Neuronal stem cell (in vitro differentiated cells): ENCODE results near the gene OSBPL10.

Experiments
- DNase-seq: peaks from one replicate; pipeline ENCODE4 v3.0.0-alpha.2; 2013; ENCODE audit warnings: low spot score
- H2AFZ ChIP-seq: one replicate; pipeline ENCODE4 v1.6.1; 2013; ENCODE audit warnings: mild to moderate bottlenecking, low read length, inconsistent platforms
- H2AK5ac ChIP-seq: 2 replicates; pipeline ENCODE4 v1.6.1; 2013; ENCODE audit warnings: low read depth, mild to moderate bottlenecking, inconsistent platforms, low read length, moderate library complexity, mixed read lengths
- H2BK120ac ChIP-seq: 2 replicates; pipeline ENCODE4 v1.6.1; 2013; ENCODE audit warnings: low read depth, mild to moderate bottlenecking, inconsistent platforms, low read length, moderate library complexity, mixed read lengths
- H2BK12ac ChIP-seq: one replicate; pipeline ENCODE4 v1.6.1; 2013; ENCODE audit warnings: low read length, inconsistent platforms
- H2BK15ac ChIP-seq: 2 replicates; pipeline ENCODE4 v1.6.1; 2013; ENCODE audit warnings: mild to moderate bottlenecking, low read length, inconsistent platforms, mixed read lengths
- H2BK5ac ChIP-seq: one replicate; pipeline ENCODE4 v1.6.1; 2013; ENCODE audit warnings: inconsistent platforms, mild to moderate bottlenecking, low read length, moderate library complexity
- H3K14ac ChIP-seq: one replicate; pipeline ENCODE4 v1.6.1; 2013; ENCODE audit warnings: low read length, inconsistent platforms
- H3K18ac ChIP-seq: 2 replicates; pipeline ENCODE4 v1.6.1; 2013; ENCODE audit warnings: low read length, inconsistent platforms
- H3K23ac ChIP-seq: 2 replicates; pipeline ENCODE4 v1.6.1; 2013; ENCODE audit warnings: low read depth, mild to moderate bottlenecking, mixed read lengths, low read length, inconsistent platforms; ENCODE audit not compliant: poor library complexity
- H3K27ac ChIP-seq: replicated peaks from 3 replicates; pipeline ENCODE4 v1.5.1; 2013; ENCODE audit warnings: low read length, inconsistent platforms
- H3K27me3 ChIP-seq, 3 experiments: 2 replicates each; pipeline ENCODE4 v1.6.1; 2013; ENCODE audit warnings: low read length in 3 of 3, mild to moderate bottlenecking in 2 of 3, inconsistent platforms in 1 of 3, low read depth in 1 of 3, mixed read lengths in 1 of 3, moderate library complexity in 1 of 3; ENCODE audit not compliant: control insufficient read depth in 3 of 3, insufficient read depth in 3 of 3
- H3K36me3 ChIP-seq, 2 donors: replicated peaks in 1 of 2; 2 replicates each; pipeline ENCODE4 v1.6.1; 2013; ENCODE audit warnings: low read length in 2 of 2; ENCODE audit not compliant: control insufficient read depth in 2 of 2, insufficient read depth in 2 of 2
- H3K4ac ChIP-seq: 2 replicates; pipeline ENCODE4 v1.6.1; 2013; ENCODE audit warnings: inconsistent platforms, mild to moderate bottlenecking, low read length, moderate library complexity
- H3K4me1 ChIP-seq, 2 donors: 1 replicate in 1 of 2; 2 replicates in 1 of 2; pipeline ENCODE4 v1.6.1; 2013; ENCODE audit warnings: low read length in 2 of 2, low read depth in 1 of 2; ENCODE audit not compliant: control insufficient read depth in 2 of 2, insufficient read depth in 1 of 2
- H3K4me2 ChIP-seq: one replicate; pipeline ENCODE4 v1.6.1; 2013; ENCODE audit warnings: mild to moderate bottlenecking, low read length, inconsistent platforms; ENCODE audit not compliant: insufficient read depth, poor library complexity, severe bottlenecking
- H3K4me3 ChIP-seq, 2 donors: 2 replicates each; pipeline ENCODE4 v1.5.1; 2013; ENCODE audit warnings: low read length in 2 of 2, mild to moderate bottlenecking in 2 of 2, inconsistent platforms in 1 of 2, moderate library complexity in 1 of 2
- H3K79me1 ChIP-seq: one replicate; pipeline ENCODE4 v1.6.1; 2013; ENCODE audit warnings: low read depth, mild to moderate bottlenecking, inconsistent platforms, low read length, moderate library complexity
- H3K9ac ChIP-seq: one replicate; pipeline ENCODE4 v1.6.1; 2013; ENCODE audit warnings: mild to moderate bottlenecking, low read depth, low read length, inconsistent platforms; ENCODE audit not compliant: poor library complexity
- H3K9me3 ChIP-seq, 2 donors: replicated peaks in 1 of 2; 2 replicates each; pipeline versions ENCODE3 to v1.6.1; 2013; ENCODE audit warnings: low read length in 2 of 2, mild to moderate bottlenecking in 2 of 2, inconsistent platforms in 1 of 2, low read depth in 1 of 2, mixed read lengths in 1 of 2, moderate library complexity in 1 of 2; ENCODE audit not compliant: control insufficient read depth in 2 of 2, insufficient read depth in 1 of 2
- H4K8ac ChIP-seq: one replicate; pipeline ENCODE4 v1.6.1; 2013; ENCODE audit warnings: low read depth, mild to moderate bottlenecking, inconsistent platforms, low read length, moderate library complexity
- H4K91ac ChIP-seq: one replicate; pipeline ENCODE4 v1.6.1; 2013; ENCODE audit warnings: low read length, low read depth, mild to moderate bottlenecking, inconsistent platforms; ENCODE audit not compliant: poor library complexity
- WGBS, 2 donors: extraction: QIAGEN DNeasy Blood & Tissue Kit; methylation state at CpG; one replicate each; pipeline ENCODE4 v1.1.7; 2013; ENCODE audit warnings: missing lambda C conversion rate in 2 of 2, mixed read lengths in 1 of 2; ENCODE audit not compliant: insufficient read length in 2 of 2, insufficient replicate concordance in 1 of 2; ENCODE audit errors: extremely low coverage in 2 of 2; 5-methylcytosine and 5-hydroxymethylcytosine counted together

The OSBPL10 gene

GRCh38 chr3:31890742-31891469 lies 90.2 kb downstream of the OSBPL10 start:
- H4K91ac ChIP-seq, result no peak overlapping the region
- H3K4me2 ChIP-seq, result no peak overlapping the region
- H3K36me3 ChIP-seq, result no peaks in the 10 kb centered on the region
- no peak overlapping the region for H2BK12ac ChIP-seq
- H2AFZ ChIP-seq, result no peak overlapping the region
- WGBS, 2 donors, result no CpG with 5 or more reads among the region's 8 CpGs
- no peak overlapping the region for H3K18ac ChIP-seq
- H2AK5ac ChIP-seq, result no peak overlapping the region
- H3K27me3 ChIP-seq, result no peaks in the 10 kb centered on the region
- no peak overlapping the region for H3K27ac ChIP-seq
- no peak for DNase-seq
- no peak overlapping the region for H3K14ac ChIP-seq
- H3K9ac ChIP-seq, result no peak overlapping the region
- H4K8ac ChIP-seq, result no peak overlapping the region
- no peak overlapping the region for H2BK15ac ChIP-seq
- H3K9me3 ChIP-seq, result no peaks in the 10 kb centered on the region
- H3K4ac ChIP-seq, result no peak overlapping the region
- H2BK120ac ChIP-seq, result no peak overlapping the region
- H3K79me1 ChIP-seq, result no peaks in the 10 kb centered on the region
- H3K4me3 ChIP-seq, result no peak overlapping the region
- H3K23ac ChIP-seq, result no peak overlapping the region
- no peak overlapping the region for H2BK5ac ChIP-seq
- no peaks in the 10 kb centered on the region for H3K4me1 ChIP-seq

- Histone ChIP-seq H3K4me3 (no peak overlapping the region), H3K4me2 (no peak overlapping the region), H4K91ac (no peak overlapping the region), H3K4me1 (peaks cover 0 to 2% of the 10 kb centered on the region in 2 donors), H4K8ac (no peak overlapping the region), H3K9me3 (no peaks in the 10 kb centered on the region), H3K4ac (no peak overlapping the region), H2BK120ac (no peak overlapping the region), H2BK15ac (no peak overlapping the region), H3K14ac (no peak overlapping the region), H3K18ac (no peak overlapping the region), H3K27ac (no peak overlapping the region), H3K79me1 (peaks cover 3% of the 10 kb centered on the region), H2AK5ac (no peak overlapping the region), H3K27me3 (peaks cover 0 to 2% (median 0%) of the 10 kb centered on the region in 3 experiments), H2AFZ (no peak overlapping the region), H3K9ac (no peak overlapping the region), H2BK12ac (no peak overlapping the region), H3K23ac (no peak overlapping the region), H2BK5ac (no peak overlapping the region), H3K36me3 (no peaks in the 10 kb centered on the region)
- WGBS, 2 donors, result no CpG with 5 or more reads among the region's 2 CpGs
- DNase-seq, result no peak
Measured at GRCh38 chr3:31890007-31890406, 91.1 kb downstream of the OSBPL10 start.

GRCh38 chr3:31885235-31885634 lies 95.8 kb downstream of the OSBPL10 start:
- no CpG with 5 or more reads among the region's 3 CpGs for WGBS, 2 donors
- no peak overlapping the region for H3K23ac ChIP-seq

DNA sequence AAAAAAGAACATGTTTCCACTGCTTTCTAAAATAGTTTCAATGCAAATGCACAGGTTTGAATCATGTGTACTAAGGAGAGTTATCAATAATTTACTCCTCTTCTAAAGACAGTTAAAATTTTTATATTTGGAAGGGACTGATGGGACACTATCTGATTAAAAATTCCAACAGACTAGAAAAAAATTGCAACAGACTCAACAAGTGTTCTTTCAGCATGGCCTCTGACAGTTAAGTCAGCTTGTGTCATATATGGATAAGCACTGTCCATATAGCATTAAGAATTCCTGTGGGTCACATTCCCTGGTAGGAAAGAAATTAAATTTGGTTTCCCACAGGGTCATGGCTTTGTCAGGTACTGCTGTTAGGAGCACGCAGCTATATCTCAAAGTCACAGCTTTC lies 96.8 kb downstream of the OSBPL10 start:
- Histone ChIP-seq H3K9me3 (peaks cover 0 to 2% of the 10 kb centered on the region in 2 donors), H4K8ac (no peak overlapping the region), H3K4me3 (no peak overlapping the region), H3K79me1 (peaks cover 3% of the 10 kb centered on the region), H4K91ac (no peak overlapping the region), H2BK12ac (no peak overlapping the region), H3K4me2 (no peak overlapping the region), H3K27ac (no peak overlapping the region), H2AK5ac (no peak overlapping the region), H2BK15ac (no peak overlapping the region), H3K9ac (no peak overlapping the region), H3K27me3 (peaks cover 0 to 2% (median 0%) of the 10 kb centered on the region in 3 experiments), H3K4me1 (peaks cover 0 to 3% of the 10 kb centered on the region in 2 donors), H2AFZ (no peak overlapping the region), H2BK5ac (no peak overlapping the region), H3K23ac (no peak overlapping the region), H2BK120ac (no peak overlapping the region), H3K14ac (no peak overlapping the region), H3K4ac (no peak overlapping the region), H3K36me3 (no peaks in the 10 kb centered on the region), H3K18ac (no peak overlapping the region)
- DNase-seq, result no peak
- no CpG with 5 or more reads among the region's 1 CpG for WGBS, 2 donors

More at GRCh38 chr3:31885235-31885634, 95.8 kb downstream of the OSBPL10 start:
- Histone ChIP-seq H3K4me1 (peaks cover 0 to 2% of the 10 kb centered on the region in 2 donors), H3K36me3 (no peaks in the 10 kb centered on the region), H3K27me3 (peaks cover 0 to 2% (median 0%) of the 10 kb centered on the region in 3 experiments), H3K4me3 (no peak overlapping the region), H3K9ac (no peak overlapping the region), H2AFZ (no peak overlapping the region), H3K79me1 (peaks cover 3% of the 10 kb centered on the region), H2BK12ac (no peak overlapping the region), H3K14ac (no peak overlapping the region), H2AK5ac (no peak overlapping the region), H3K27ac (no peak overlapping the region), H2BK5ac (no peak overlapping the region), H3K4me2 (no peak overlapping the region), H3K18ac (no peak overlapping the region), H3K4ac (no peak overlapping the region), H2BK15ac (no peak overlapping the region), H3K9me3 (peaks cover 0 to 2% of the 10 kb centered on the region in 2 donors), H4K91ac (no peak overlapping the region), H4K8ac (no peak overlapping the region), H2BK120ac (no peak overlapping the region)
- no peak for DNase-seq
